Tracheal epithelial cell (primary cell): ENCODE data around the gene ZNF680. TPM values are rescaled to one million over a fixed set of nuclear protein-coding genes. Genes with fewer than 3 reads are reported as not detected.

ENCODE experiments used
- total RNA-seq: library from RNA; depleted of rRNA; stranded (reverse); fragments of >200 nt; gene quantifications from 2 replicates; pipeline ENCODE4 v1.2.1, GENCODE V29; 2014

ZNF680 gene
- total RNA-seq, result 8.3 and 12.3 TPM in 2 replicates

GRCh38 chr7:64562626-64563278 is at the start of gene ZNF680:
TSS of gene ZNF680 (minus strand) at chr7:64563071. CDS start at chr7:64562954, 117 bp downstream.

Other genes with a start within 250 kb of the ZNF680 start
- gene ZNF736, start 249.1 kb downstream of the ZNF680 start, total RNA-seq, result 3.2 and 11.6 TPM in 2 replicates
- gene ZNF107, start 103.1 kb upstream of the ZNF680 start, total RNA-seq, result 2.1 and 2.2 TPM in 2 replicates
- gene ZNF138, start 231.4 kb upstream of the ZNF680 start, total RNA-seq, result 3.4 and 3.6 TPM in 2 replicates